ENCODE results near the gene THBS2. TPM values are rescaled to one million over a fixed set of nuclear protein-coding genes. Genes with fewer than 3 reads are reported as not detected.

The THBS2 gene
- total RNA-seq, 1 donor from 2014 or later = 18.6 TPM

DNA sequence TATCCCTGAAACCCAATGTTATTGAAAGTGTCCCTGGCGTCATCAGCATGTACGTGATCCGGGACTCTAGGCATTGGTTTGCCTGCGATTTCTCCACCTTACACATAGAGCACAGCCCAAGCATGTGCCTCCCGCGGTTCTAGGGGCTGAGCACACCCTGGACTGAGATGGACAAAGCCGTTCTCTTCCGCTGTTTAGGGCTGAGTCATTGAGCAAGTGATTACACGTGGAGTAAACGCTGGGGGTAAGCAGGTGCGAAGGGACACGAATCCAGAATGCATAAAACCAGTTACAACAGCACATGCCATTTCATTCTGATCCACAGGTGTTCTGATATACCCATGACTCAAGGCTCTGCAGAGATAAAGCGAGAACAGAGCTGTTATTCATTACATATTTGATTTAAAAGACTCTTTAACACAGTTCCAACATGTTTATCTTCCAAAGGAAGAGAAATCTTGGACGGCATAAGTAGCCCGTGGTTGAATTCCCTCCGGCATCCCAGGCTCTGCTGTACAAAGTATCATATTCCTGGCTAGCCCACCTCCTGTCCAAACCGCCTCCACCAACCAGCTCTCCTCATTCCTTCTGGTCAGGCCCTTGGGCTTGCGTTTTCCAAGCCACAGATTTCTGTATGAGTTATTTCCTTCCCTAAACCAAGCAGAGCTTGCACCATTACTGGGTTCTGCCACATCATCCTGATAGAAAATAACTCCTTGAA is 36.1 kb upstream of the THBS2 start:
- peaks cover 16% of the 10 kb centered on the region for H3K4me1 Mint-ChIP-seq
- H3K9me3 Mint-ChIP-seq = peaks cover 6% of the 10 kb centered on the region
- no peak overlapping the region for H3K27ac Mint-ChIP-seq
- H3K36me3 Mint-ChIP-seq = peaks cover under 1% of the 10 kb centered on the region
- H3K4me3 Mint-ChIP-seq = no peak overlapping the region
- DNase-seq (ENCODE audit: low spot score in 2 of 2, unreplicated experiment in 2 of 2) = no peak
- TF ChIP-seq, protein P1, sequence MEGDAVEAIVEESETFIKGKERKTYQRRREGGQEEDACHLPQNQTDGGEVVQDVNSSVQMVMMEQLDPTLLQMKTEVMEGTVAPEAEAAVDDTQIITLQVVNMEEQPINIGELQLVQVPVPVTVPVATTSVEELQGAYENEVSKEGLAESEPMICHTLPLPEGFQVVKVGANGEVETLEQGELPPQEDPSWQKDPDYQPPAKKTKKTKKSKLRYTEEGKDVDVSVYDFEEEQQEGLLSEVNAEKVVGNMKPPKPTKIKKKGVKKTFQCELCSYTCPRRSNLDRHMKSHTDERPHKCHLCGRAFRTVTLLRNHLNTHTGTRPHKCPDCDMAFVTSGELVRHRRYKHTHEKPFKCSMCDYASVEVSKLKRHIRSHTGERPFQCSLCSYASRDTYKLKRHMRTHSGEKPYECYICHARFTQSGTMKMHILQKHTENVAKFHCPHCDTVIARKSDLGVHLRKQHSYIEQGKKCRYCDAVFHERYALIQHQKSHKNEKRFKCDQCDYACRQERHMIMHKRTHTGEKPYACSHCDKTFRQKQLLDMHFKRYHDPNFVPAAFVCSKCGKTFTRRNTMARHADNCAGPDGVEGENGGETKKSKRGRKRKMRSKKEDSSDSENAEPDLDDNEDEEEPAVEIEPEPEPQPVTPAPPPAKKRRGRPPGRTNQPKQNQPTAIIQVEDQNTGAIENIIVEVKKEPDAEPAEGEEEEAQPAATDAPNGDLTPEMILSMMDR (IDR thresholded peaks at IDR 0.05; ENCODE audit: unreplicated experiment) = no peak
- H3K27me3 Mint-ChIP-seq (ENCODE audit: low read depth) = peaks cover 2% of the 10 kb centered on the region

DNA sequence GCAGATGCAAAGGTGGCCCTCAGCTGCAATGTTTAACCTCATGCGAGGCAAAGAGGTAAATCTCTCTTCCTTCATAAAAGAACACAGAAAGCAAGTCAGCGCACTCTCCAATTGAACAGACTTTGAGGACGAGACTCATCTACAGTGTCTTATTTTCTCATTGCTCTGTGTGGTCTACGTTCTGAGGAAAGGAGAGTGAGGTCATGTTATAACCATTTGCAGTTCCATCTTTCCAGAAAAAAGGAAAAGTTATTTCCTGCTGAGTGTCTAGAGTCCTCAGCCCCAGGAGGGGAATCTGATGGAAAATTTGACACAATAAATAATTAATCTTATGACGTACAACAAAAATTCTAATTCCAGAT is 35.6 kb upstream of the THBS2 start:
- H3K36me3 Mint-ChIP-seq = no peaks in the 10 kb centered on the region
- H3K4me3 Mint-ChIP-seq = no peak overlapping the region
- peaks cover 16% of the 10 kb centered on the region for H3K4me1 Mint-ChIP-seq
- peaks cover under 1% of the 10 kb centered on the region for H3K9me3 Mint-ChIP-seq
- TF ChIP-seq, protein P1 (IDR thresholded peaks at IDR 0.05; ENCODE audit: unreplicated experiment) = no peak
- H3K27me3 Mint-ChIP-seq (ENCODE audit: low read depth) = peaks cover 2% of the 10 kb centered on the region
- no peak for DNase-seq (ENCODE audit: low spot score in 2 of 2, unreplicated experiment in 2 of 2)
- no peak overlapping the region for H3K27ac Mint-ChIP-seq

DNA sequence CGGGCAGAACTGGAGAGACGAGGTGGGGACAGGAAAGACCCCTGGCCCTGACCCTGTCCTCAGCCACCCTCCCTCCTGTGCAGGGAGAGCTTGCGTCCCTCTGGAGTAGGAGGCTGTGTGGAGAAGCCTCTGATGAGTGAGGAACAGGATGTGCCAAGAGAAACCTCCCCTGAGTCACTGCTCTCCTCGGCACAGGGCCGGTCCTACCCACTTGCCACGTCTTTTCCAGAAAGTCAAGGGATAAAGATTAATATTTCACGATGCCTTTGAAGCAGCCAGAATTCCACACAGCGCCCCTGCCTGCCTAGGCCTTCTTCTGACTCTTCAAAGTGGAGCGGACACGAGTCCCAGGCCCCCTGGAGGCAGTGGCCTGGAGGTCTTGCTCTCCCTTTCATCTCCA is 34.9 kb upstream of the THBS2 start:
- H3K27ac Mint-ChIP-seq = no peak overlapping the region
- TF ChIP-seq, protein P1 (IDR thresholded peaks at IDR 0.05; ENCODE audit: unreplicated experiment) = no peak
- peaks cover 2% of the 10 kb centered on the region for H3K27me3 Mint-ChIP-seq (ENCODE audit: low read depth)
- H3K4me3 Mint-ChIP-seq = no peak overlapping the region
- H3K9me3 Mint-ChIP-seq = no peaks in the 10 kb centered on the region
- no peak for DNase-seq (ENCODE audit: low spot score in 2 of 2, unreplicated experiment in 2 of 2)
- peaks cover 16% of the 10 kb centered on the region for H3K4me1 Mint-ChIP-seq
- H3K36me3 Mint-ChIP-seq = no peaks in the 10 kb centered on the region

DNA sequence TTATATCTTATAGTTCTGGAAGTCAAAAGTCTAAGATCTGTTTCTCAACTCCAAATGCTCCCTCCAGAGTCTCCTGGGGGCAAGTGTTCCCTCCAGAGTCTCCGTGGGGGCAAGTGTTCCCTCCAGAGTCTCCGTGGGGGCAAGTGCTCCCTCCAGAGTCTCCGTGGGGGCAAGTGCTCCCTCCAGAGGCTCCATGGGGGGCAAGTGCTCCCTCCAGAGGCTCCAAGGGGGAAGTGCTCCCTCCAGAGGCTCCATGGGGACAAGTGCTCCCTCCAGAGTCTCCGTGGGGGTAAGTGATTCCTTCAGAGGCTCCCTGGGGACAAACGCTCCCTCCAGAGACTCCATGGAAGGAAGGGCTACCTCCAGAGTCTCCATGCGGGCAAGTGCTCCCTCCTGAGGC is 34.0 kb upstream of the THBS2 start:
- peaks cover 2% of the 10 kb centered on the region for H3K27me3 Mint-ChIP-seq (ENCODE audit: low read depth)
- TF ChIP-seq, protein P1 (IDR thresholded peaks at IDR 0.05; ENCODE audit: unreplicated experiment) = no peak
- H3K36me3 Mint-ChIP-seq = no peaks in the 10 kb centered on the region
- no peak overlapping the region for H3K4me3 Mint-ChIP-seq
- no peaks in the 10 kb centered on the region for H3K9me3 Mint-ChIP-seq
- DNase-seq (ENCODE audit: low spot score in 2 of 2, unreplicated experiment in 2 of 2) = no peak
- H3K4me1 Mint-ChIP-seq = peaks cover 8% of the 10 kb centered on the region
- no peak overlapping the region for H3K27ac Mint-ChIP-seq

DNA sequence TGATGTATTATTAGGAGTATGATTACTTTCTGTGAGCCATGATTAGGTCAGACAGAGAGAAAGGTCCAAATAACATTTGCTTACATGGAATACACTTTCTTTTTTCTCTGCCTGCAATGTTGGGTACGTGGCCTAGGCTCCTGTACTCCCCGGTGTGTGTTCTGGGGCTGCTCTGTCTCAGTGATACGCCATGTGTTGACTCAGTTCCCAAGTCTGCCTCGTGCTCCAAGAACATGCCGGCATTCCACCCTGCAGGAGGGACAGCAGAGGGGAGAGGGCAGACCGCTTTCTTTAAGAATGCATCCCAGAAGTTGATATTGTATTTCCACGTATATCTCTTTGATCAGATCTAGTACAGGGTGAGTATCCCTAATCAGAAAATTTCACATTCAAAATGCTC is 33.3 kb upstream of the THBS2 start:
- peaks cover 2% of the 10 kb centered on the region for H3K27me3 Mint-ChIP-seq (ENCODE audit: low read depth)
- H3K27ac Mint-ChIP-seq = no peak overlapping the region
- no peaks in the 10 kb centered on the region for H3K36me3 Mint-ChIP-seq
- TF ChIP-seq, protein P1 (IDR thresholded peaks at IDR 0.05; ENCODE audit: unreplicated experiment) = no peak
- H3K9me3 Mint-ChIP-seq = no peaks in the 10 kb centered on the region
- no peak for DNase-seq (ENCODE audit: low spot score in 2 of 2, unreplicated experiment in 2 of 2)
- no peak overlapping the region for H3K4me3 Mint-ChIP-seq
- H3K4me1 Mint-ChIP-seq = peaks cover under 1% of the 10 kb centered on the region

Data from mesothelial cell of epicardium (in vitro differentiated cells).